Measurements from ENCODE around the gene FLVCR2. TPM values are rescaled to one million over a fixed set of nuclear protein-coding genes. Genes with fewer than 3 reads are reported as not detected.

Gene FLVCR2
- total and polyA plus RNA-seq, 2 of the 13 experiments (the other 11 are each of a cell fraction or from before 2014, with no cell fraction given), result 9.9 to 10.5 TPM

- no peak overlapping the region for H3K9ac ChIP-seq (ENCODE audit: insufficient read depth, low read depth, low read length)
- H3K27me3 ChIP-seq (ENCODE audit: control insufficient read depth in 1 of 2, insufficient read depth in 2 of 2, low read length in 2 of 2), result peaks cover 3 to 45% of the 10 kb centered on the region in 2 experiments; a peak in 3 of 5 replicates
- CTCF ChIA-PET (ENCODE audit: low intra/inter-chr PET ratio, low total read pairs), result no interaction called here
- H2AFZ ChIP-seq (ENCODE audit: low read length), result no peak overlapping the region
- H3K4me1 ChIP-seq (ENCODE audit: insufficient read depth, low read length), result peaks cover 17% of the 10 kb centered on the region; the same call in 1 of the 2 replicates
- TF ChIP-seq MEIS1 (CRISPR knock-in tag; IDR thresholded peaks at IDR 0.05; ENCODE audit: borderline replicate concordance) (no peak), MLX (CRISPR knock-in tag; IDR thresholded peaks at IDR 0.05) (no peak), ZNF790 (CRISPR knock-in tag; IDR thresholded peaks at IDR 0.05; ENCODE audit: borderline replicate concordance) (no peak), KLF9 (CRISPR knock-in tag; IDR thresholded peaks at IDR 0.05; ENCODE audit: low read depth) (no peak), RFXAP (CRISPR knock-in tag; IDR thresholded peaks at IDR 0.05; ENCODE audit: borderline replicate concordance) (no peak), ZNF704 (CRISPR knock-in tag; IDR thresholded peaks at IDR 0.05; ENCODE audit: borderline replicate concordance) (no peak), ZNF724P (CRISPR knock-in tag; IDR thresholded peaks at IDR 0.05; ENCODE audit: borderline replicate concordance) (no peak), NR0B2 (CRISPR knock-in tag; IDR thresholded peaks at IDR 0.05) (no peak)
- DNase-seq (ENCODE audit: low spot score) (no peak), FAIRE-seq (no peak), ATAC-seq (no peak)
- intact Hi-C loops (cut with micrococcal nuclease; ENCODE audit: unreplicated experiment) (loop anchor here (5.0 kb wide), 1 partner anchor 237 kb away; no protein-coding TSS in a partner anchor), in situ Hi-C loops (cut with HindIII; ENCODE audit: extremely low pct_ligation_motif_present, low pct_unique_long_range_greater_than_20kb) (loop anchor here (5.0 kb wide), 2 partner anchors 42 to 257 kb away; partner anchors contain the start of gene BATF)
- H3K79me2 ChIP-seq (ENCODE audit: insufficient read depth, low read length), result no peaks in the 10 kb centered on the region
- POLR2A ChIA-PET, result no interaction called here
- no peaks in the 10 kb centered on the region for H3K36me3 ChIP-seq (replicated peaks in 1 of 2; ENCODE audit: control insufficient read depth in 1 of 2, insufficient read depth in 2 of 2, low read length in 2 of 2)
- WGBS (ENCODE audit: low lambda C conversion rate), result 2% methylated on average over 4 of the region's 4 CpGs
- no peaks in the 10 kb centered on the region for H3K9me3 ChIP-seq (ENCODE audit: low read length)
- no peaks in the 10 kb centered on the region for H4K20me1 ChIP-seq (ENCODE audit: insufficient read depth, low read length)
- no peak overlapping the region for H3K27ac ChIP-seq (ENCODE audit: extremely low read length, insufficient read depth, low read length)
- no peak overlapping the region for H3K4me2 ChIP-seq (ENCODE audit: low read depth, low read length)
- BruUV-seq (replicated peaks), result no TSS peak
- no peak overlapping the region for H3K4me3 ChIP-seq (replicated peaks in 1 of 3; ENCODE audit: insufficient read depth in 1 of 3, low read depth in 2 of 3, low read length in 3 of 3)
Measured at GRCh38 chr14:75563931-75564330, 14.5 kb upstream of the FLVCR2 start.

Measured in HepG2 (cell line).